Measurements from ENCODE around the gene TMEM201.

TMEM201 gene

DNA sequence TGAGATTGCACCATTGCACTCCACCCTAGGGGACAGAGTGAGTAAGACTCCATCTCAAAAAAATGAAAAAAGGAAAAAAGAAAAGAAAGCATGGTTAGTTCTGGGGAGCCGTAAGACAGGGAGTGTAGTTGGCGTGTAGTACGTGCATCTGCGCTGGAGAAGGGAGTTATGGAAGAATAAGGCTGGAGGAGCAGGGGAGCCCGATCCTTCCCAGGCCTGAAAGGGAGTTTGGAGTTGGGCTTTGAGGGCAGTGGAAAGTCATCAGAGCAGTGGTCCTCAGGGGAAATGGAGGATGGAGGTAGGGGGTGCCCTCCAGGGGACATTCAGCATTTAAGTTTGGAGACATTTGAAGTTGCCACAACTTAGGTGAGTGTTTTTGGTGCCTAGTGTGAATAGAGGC, 11.3 kb upstream of the TMEM201 start:
- no peak for DNase-seq (ENCODE audit: low read depth)

DNA sequence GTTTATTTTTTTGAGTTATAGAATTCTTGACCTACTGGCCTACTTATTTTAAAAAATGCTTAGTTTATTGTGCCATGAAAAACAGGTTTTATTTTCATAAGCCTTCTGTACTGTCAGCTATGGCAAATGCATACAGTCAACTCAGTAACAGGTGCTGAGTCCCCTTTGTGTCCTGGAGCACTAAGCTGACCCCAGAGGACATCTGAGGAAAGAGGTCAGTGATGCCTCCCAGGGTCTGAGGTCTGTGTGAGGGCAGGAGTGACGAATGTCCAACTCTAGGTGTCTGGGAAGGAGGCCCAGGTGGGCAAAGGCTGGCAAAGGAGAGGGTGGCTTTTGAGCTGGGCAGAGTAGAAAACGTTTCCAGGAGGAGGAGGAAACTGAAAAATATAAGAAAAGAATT, 7.8 kb upstream of the TMEM201 start:
- no peak for DNase-seq (ENCODE audit: low read depth)

DNA sequence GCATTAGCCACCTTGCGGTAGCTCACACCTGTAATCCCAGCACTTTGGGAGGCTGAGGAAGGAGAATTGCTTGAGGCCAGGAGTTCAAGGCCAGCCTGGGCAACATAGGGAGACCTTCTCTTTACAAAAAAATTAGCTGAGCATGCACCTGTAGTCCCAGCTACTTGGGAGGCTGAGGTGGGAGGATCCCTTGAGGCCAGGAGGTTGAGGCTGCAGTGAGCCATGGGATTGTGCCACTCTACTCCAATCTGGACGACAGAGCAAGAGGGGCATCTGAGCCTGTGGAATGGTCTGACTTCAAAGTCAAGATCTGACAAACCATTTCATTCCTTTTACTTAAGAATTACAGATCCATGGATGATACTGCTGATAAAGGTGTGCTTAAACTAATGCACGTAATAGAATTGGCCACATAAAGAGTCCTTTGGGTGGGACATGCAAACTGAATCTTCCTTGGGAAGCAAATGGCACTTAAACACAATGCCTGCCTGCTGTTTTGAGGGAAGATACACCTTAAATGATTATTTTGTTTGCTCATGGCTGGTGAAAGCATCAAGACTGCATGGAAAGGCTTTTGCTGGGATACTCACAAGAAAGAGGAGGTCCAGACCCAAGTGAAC, 2.5 kb upstream of the TMEM201 start:
- DNase-seq (ENCODE audit: low read depth) = no peak

DNA sequence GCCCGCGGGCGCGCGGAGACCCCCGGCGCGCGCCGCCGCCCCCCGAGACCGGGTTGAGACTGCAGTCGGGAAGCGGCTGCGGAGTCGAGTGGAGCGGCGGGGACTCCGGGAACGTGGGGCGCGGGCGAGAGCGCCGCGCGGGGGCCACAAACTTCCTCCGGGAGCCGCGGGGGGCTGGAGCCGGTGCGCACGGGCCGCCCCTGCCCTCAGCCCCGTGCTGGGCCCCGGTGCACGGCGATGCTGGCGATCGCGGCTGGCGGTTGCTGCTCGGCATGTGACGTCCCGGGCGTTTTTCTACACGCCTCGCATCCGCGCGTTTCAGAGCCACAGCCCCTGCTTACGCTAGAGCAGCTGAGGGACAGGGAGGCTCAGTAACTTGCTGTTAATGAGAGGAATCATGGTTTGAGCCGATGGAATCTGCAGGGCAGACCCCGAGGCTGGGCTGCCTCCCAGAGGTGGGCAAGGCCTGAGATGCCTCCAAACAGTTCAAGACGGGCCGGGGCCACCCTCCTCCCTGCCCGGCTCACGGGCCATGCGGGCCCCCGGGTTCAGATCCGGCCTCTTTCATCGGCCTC, 520 bp downstream of the TMEM201 start:
- DNase-seq (ENCODE audit: low read depth) = peak; percentile 38

DNA sequence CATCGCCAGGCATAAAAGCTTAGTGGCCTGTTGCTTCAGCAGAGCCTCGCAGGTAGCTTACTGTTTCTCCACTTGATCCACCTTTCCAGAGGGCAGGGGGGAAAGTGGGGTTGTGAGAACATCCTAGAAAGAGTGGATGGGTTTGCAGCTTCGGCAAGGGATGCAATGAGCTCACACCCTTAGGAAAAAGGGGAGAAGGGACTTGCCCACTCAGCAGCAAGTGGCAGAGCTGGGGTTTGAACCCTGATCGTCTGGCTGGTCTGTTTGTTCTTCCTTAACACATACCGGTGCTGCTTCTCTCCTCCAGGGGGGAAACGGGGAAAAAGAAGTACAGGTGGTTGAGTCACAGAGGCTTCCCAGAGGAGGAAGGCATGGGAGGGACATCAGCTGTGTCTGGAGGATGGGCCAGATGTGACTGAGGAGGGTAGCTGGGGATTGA, 1.0 kb downstream of the TMEM201 start:
- DNase-seq (ENCODE audit: low read depth) = no peak

DNA sequence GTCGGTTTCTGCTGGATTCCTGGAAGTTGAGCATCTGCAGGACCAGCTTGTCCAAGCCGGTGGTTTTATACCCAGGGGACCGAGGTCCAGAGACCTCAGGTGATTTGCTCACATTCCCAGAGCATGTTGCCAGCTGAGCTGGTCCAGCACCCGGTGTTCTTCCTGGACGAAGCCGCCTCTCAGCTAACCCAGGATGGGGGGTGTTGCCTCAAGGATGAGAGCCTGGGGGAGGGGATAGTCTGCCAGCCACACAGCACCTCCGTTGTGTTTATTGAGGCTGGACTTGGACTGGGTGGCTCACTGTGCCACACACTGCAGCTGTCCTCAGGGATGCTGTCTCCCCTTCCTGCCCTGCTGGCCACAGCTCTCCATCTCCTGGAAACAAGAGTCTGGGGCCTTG, 1.5 kb downstream of the TMEM201 start:
- DNase-seq (ENCODE audit: low read depth) = no peak

DNA sequence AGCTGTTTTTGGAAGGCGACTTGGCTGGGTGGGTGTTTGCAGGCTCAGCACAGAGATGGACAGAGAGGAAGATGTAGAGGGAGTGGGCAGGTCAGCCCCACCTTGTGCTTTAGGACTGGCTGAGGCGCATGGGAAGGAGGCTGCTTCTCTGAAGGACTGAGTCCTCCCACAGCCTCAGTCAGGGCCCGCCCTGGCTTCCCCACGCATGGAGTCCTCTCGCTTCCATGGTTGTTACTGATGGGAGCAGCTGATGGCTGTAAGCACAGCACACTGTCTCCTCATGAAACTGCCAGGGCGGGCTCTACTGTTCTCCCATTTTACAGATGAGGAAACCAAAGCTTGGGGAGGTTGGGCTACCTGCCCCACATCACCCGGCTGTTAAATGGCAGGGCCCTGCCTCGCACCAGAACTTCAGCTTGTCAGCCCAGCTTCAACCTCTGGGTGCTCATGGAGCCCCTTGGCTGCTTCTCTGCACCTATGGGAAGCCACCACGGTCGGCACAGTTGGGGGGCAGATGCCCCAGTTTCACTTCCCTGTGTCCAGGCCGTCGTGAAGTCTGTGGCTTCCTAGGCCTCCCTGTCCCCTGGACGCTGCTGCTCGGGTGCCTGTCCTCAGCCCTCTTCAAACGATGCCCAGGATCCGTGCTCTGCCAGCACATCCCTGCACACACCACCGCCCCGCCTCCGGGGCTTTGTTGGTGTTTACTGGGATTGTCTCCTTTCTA, 2.4 kb downstream of the TMEM201 start:
- no peak for DNase-seq (ENCODE audit: low read depth)

DNA sequence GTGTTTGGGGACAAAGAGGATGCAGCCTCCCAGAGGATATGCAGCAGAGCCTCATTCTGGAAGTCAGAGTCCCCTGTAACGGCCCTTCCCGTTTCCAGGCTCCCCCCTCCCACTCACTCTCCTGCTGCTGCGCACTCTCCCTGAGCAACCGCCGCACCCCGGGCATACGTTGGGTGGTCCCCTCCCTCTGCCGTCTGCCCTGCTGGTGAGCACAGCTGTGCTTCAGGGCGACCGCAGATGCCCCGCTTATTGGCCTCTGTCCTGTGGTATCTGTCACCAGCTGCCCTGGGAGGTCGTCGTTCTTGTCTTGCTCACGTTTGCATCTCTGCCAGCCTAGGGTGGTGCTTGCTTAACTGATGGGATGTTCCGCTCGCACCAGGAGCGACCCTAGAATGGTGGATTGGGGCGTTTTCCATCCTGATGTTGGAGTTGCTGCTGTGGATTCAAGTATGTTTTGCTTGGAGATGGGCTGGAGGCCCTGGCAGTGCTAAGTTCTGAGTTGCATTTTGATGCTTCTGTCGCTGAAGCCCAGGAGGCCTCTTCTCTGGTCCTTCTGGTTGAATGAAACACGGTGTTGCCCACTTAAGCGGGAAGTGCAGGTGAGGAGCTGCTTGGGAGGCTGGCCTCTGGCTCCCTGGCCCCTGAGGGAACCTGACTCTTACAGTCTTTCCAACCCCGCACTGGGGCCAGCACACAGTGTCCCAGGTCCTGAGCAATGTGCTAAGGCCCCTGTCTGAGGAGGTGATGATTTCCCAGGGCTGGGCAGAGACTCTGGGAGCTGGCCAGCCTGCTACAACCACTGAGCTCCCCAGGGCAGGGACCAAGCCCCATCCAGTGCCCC, 3.2 kb downstream of the TMEM201 start:
- no peak for DNase-seq (ENCODE audit: low read depth)

DNA sequence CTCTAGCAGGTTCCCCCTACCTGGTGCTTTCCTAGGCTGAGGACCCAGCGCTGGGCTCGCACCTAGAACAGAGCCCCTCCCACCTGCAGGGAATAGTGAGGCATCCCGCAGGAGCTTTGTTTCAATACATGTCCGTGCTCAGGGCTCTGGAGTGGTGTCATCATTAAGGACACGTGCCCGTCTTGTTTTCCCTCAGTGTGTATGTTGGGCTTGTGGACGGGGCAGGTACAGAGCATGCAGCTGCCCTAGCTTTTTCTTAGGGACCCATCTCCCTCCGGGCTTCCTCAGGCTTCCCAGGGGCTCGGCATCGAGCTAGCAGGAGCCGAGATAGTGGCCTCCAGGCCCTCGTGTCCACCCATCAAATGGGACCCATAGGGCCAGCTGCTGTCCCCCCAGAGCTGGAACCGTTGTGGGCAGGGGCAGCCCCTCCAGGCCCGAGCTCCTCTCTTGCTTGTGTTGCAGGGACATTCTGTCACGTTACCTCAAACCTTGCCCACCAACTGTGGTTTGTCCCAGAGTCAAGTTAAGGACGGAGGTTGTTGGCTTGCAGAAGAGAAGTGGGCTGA, 3.9 kb downstream of the TMEM201 start:
- DNase-seq (ENCODE audit: low read depth) = no peak

DNA sequence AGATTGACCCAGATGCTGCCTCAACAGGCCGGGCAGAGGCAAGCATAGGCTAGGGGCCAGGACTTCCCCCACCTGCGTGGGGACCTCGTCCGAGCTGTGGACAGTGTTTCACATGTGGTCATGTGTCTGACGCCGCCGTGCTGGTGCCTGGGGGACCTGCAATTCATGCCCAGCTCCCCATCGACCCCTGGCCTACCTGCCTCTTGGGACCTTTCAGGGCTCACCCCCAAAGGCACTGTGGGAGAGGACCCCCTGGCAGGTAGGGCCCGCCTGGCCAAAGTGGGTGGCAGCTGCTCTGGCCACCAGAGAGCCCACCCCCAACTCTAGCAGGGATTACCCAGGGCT, 4.4 kb downstream of the TMEM201 start:
- no peak for DNase-seq (ENCODE audit: low read depth)

DNA sequence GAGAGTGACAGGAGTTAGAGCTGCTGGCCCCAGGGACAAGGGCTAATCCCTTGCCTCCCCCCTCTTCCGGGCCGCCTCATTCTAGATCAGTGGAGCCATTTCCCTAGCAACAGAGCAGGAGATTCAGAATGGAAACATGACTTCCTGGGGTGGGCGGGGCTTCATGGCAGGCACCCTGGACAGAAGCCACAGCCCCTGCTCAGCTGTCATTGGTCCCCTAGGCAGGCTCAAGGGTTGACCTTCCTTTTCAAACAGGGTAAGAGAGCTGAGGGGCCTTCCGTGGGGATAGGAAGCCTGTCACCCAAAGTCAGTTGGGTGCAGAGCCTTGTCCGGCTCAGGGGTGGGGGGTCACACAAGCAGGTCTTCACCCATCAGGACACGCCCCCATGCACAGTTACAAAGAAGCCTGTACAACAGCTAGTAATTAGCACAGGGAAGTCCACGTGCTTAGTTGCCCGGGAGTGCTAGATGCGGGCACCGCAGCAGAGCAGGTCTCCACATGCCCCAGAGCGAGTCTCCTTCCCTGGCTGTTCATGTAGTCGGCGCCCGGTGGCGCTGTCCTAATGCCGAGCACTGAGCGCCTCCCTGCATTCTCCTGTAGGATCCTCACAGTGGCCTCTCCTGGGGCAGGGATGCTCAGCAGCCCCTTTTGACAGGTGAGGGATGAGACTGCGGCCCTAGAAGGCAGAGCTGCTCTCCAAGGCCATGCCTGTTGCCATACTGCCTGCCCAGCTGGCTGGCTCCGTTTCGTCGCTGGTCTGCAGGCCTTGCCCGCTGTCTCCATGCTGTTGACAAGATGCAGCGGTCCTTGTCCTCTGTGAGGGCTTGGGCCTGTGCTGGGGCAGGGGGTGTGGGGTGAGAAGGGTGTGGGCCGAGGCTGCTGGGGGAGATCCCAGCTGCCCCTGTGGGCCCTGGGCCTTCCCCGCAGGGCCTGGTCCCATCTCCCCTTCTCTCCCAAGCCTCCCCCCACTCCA, 5.1 kb downstream of the TMEM201 start:
- DNase-seq (ENCODE audit: low read depth) = peak; percentile 29

DNA sequence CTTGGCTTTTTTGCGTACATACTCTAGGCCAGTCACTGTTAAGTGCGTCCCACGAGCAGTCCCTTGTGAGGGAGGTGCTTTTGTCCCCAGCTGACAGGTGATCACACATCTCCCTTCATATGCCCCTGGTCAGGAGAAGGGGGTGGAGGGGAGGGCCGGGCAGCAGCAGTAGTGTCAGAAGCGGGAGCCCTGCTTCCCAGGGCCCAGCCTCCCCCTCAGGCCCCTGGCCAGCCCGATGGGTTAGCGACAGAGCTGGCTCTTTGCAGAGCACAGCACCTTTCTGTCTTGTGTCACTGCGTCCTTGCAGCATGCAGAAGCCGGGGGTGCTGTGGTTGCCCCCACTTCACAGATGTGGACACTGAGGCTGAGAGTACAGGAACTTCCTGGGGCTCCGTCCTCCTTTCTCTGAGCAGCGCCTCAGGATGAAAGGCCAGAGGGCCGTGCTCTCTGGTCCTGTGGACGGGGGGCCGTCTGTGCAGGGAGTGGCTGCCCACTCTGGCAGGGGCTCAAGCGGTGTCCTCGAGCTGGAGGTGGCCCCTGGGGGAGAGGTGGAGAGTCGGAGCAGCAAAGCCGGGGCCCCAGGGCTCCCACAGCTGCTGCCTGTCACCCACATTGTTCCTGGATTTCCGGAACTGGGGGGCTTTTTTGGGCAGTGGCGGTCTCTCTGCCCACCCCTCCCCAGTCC, 5.9 kb downstream of the TMEM201 start:
- DNase-seq (ENCODE audit: low read depth) = no peak

DNA sequence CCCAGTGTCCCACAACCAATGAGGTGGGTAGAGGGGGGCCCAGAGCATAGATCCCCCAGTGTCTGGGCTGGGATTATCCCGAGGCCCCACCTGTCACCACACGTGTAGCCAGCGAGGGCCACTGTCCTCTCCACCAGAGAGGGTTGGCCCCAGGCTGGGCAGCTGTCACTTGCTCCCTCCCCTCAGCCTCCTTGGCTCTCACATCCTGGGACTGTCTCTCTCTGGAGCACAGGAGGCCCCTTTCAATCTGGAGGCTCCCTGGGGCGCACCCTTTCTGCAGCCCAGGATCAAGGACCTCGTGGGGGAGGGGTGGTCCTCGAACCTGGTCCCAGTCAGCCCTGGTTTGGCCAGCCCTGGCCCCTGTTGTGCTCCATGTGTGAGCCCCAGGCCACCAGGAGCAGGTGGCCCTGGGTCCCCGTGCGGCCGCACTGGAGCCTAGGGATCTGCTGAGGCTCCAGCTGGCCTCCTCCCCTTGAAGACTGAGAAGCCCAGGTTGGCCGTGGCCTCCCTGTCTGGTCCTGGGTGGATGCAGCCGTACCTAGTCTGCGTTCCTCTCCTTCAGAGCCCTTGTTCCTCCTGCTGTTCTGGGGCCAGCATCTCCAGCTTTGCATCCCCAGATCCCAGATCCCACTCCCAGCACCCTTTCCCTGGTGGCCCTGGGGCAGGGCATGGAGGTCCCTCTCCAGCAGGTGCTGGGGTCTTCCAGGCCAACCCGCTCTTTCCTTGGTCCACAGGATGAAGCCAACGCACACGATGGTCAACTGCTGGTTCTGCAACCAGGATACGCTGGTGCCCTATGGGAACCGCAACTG, 6.7 kb downstream of the TMEM201 start:
- DNase-seq (ENCODE audit: low read depth) = no peak

DNA sequence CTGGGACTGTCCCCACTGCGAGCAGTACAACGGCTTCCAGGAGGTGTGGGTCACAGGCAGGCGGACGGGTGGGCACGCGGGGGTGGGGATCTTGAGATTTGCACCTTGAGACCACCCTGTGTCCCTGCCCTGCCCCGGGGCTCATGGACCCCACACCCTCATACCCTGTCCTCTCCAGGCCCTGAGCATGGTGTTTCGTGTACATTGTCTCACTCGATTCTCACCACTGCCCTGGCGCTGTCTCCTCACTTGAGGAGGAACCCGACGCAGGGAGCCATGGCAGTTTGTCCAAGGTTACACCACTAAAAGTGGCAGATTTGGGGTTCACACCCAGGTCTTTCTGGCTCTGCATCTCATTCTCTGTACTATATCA, 7.2 kb downstream of the TMEM201 start:
- DNase-seq (ENCODE audit: low read depth) = no peak

DNA sequence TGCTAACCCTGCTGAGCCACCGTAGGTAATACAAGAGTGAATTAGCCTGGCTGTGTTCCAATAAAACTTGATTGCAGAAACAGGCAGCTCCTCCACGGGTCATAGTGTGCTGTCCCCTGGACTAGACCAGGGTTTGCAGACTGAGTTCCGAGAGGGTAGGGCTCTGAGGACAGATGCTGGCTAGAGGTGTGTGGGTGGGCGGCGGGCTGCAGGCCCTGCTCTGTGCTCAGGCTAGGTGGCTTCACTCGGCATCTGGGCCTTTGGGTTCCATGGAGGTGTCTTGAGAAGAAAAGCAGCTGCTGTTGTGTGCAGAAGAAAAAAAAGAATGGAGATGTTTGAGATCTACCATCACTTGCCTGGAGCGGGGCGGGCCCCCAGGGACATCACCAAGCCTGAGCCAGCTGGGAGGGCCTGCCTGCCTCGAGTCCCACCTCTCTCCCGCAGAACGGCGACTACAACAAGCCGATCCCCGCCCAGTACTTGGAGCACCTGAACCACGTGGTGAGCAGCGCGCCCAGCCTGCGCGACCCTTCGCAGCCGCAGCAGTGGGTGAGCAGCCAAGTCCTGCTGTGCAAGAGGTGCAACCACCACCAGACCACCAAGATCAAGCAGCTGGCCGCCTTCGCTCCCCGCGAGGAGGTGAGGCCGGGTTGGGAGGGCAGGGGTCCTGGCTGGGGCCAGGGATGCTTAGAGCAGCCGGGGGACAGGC, 7.9 kb downstream of the TMEM201 start:
- no peak for DNase-seq (ENCODE audit: low read depth)

DNA sequence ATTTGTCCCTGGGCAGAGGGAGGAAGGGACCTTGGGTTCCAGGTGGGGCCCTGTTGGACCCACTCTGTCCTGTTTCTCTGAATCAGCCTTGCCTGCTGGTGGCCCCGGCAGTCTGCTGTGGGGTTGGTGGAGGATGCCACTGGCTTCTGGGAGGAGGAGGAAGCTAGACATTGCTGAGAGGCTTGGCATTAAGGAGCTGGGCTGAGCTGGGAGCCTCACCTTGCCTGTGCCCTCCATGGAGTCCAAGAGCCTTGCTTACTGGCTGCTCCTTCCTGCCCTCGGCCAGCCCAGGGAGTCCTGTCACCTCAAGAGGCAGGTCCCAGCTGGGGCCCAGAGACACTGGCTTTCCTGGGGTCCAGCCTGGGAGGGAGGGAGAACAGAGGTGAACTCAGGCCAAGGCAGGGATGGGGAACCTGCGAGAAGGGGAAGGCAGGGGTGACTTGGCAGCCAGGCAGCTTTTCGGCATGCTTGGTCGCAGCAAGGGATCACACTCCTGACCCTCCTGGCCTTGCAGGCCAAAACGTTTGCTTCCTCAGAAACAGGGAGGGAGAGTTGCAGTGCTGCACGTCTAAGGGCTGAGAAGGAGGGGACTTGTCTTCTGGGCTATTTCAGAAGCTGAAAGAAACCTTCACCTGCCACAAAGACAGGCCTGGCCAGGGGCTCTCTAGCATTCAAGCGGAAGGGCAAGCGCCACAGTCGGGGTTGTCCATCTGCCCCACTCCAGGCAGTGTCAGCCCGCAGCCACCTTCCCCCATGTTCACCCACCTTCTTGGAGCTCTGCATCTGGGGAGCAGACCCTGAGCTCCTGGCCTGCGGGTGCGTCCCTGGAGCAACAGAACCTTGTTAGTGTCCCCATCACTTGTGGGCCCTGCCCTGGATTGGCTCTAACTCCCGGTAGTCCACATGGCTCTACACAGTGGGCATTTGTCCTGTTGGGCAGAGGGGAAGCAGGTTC, 8.9 kb downstream of the TMEM201 start:
- DNase-seq (ENCODE audit: low read depth) = no peak

DNA sequence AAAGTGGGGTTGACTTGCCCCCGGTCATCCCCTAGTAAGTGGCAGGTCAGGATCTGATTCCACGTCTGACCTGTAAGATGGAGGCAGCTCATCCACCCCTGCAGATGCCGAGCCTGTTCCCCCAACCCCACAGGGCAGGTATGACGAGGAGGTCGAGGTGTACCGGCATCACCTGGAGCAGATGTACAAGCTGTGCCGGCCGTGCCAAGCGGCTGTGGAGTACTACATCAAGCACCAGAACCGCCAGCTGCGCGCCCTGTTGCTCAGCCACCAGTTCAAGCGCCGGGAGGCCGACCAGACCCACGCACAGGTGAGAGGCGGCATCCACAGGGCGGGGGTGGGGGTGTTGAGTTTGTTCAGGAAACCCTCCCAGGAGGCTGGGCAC, 9.6 kb downstream of the TMEM201 start:
- no peak for DNase-seq (ENCODE audit: low read depth)

DNA sequence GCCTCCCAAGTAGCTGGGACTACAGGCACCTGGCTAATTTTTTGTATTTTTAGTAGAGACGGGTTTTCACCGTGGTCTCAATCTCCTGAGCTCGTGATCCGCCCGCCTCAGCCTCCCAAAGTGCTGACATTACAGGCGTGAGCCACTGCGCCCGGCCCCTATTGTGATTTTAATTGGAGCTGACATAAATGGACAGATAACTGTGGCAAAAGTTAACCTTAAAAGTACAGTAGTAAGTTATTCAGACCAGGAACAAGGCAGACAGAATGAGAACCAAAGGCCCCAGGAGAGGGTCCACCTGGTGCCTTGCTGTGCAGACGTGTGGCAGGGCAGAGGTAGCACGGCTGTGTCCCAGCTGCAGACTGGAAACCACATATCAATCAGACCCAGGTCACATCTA, 11.0 kb downstream of the TMEM201 start:
- no peak for DNase-seq (ENCODE audit: low read depth)
